ENCODE data around the gene PDCD5.

- TF ChIP-seq EZH2 (IDR thresholded peaks at IDR 0.05) (no peak), POLR2AphosphoS5 (IDR thresholded peaks at IDR 0.05; ENCODE audit: borderline replicate concordance, low read depth, low read length) (no peak)
These were observed 4.2 kb upstream of the PDCD5 start for GRCh38 chr19:32576790-32577189.

Measured in SK-N-MC (cell line).